Measurements from ENCODE around the gene ZFPM1.

Gene ZFPM1

GRCh38 chr16:88455610-88456355 is 2.7 kb downstream of the ZFPM1 start:
- no peaks in the 10 kb centered on the region for H3K9me3 ChIP-seq (ENCODE audit: control insufficient read depth in 1 of 2, low read length in 2 of 2)
- H3K4me3 ChIP-seq (ENCODE audit: low read depth in 1 of 2, low read length in 2 of 2): peak overlapping the region; percentile 68
- peaks cover 5% of the 10 kb centered on the region for H3K27me3 ChIP-seq (ENCODE audit: low read depth, low read length)
- H3K36me3 ChIP-seq (ENCODE audit: control insufficient read depth in 1 of 2, insufficient read depth in 2 of 2, low read length in 2 of 2): no peaks in the 10 kb centered on the region
- H3K27ac ChIP-seq (ENCODE audit: low read length): no peak overlapping the region
- peaks cover 0 to 32% of the 10 kb centered on the region in 2 donors for H3K4me1 ChIP-seq (ENCODE audit: control insufficient read depth in 1 of 2, insufficient read depth in 2 of 2, low read length in 2 of 2)

GRCh38 chr16:88456356-88457292 is 3.5 kb downstream of the ZFPM1 start:
- H3K36me3 ChIP-seq (ENCODE audit: control insufficient read depth in 1 of 2, insufficient read depth in 2 of 2, low read length in 2 of 2): no peaks in the 10 kb centered on the region
- H3K9me3 ChIP-seq (ENCODE audit: control insufficient read depth in 1 of 2, low read length in 2 of 2): no peaks in the 10 kb centered on the region
- H3K4me3 ChIP-seq (ENCODE audit: low read depth in 1 of 2, low read length in 2 of 2): peak overlapping the region; percentile 68
- peaks cover 5% of the 10 kb centered on the region for H3K27me3 ChIP-seq (ENCODE audit: low read depth, low read length)
- no peak overlapping the region for H3K27ac ChIP-seq (ENCODE audit: low read length)
- peaks cover 3 to 32% of the 10 kb centered on the region in 2 donors for H3K4me1 ChIP-seq (ENCODE audit: control insufficient read depth in 1 of 2, insufficient read depth in 2 of 2, low read length in 2 of 2)

GRCh38 chr16:88458039-88458772 is 5.1 kb downstream of the ZFPM1 start:
- Histone ChIP-seq H3K9me3 (ENCODE audit: control insufficient read depth in 1 of 2, low read length in 2 of 2) (no peaks in the 10 kb centered on the region), H3K4me3 (ENCODE audit: low read depth in 1 of 2, low read length in 2 of 2) (no peak overlapping the region), H3K27ac (ENCODE audit: low read length) (no peak overlapping the region), H3K27me3 (ENCODE audit: low read depth, low read length) (peaks cover 5% of the 10 kb centered on the region), H3K36me3 (ENCODE audit: control insufficient read depth in 1 of 2, insufficient read depth in 2 of 2, low read length in 2 of 2) (no peaks in the 10 kb centered on the region), H3K4me1 (ENCODE audit: control insufficient read depth in 1 of 2, insufficient read depth in 2 of 2, low read length in 2 of 2) (peaks cover 6 to 27% of the 10 kb centered on the region in 2 donors)

- Histone ChIP-seq H3K4me3 (ENCODE audit: low read depth in 1 of 2, low read length in 2 of 2) (no peak overlapping the region), H3K27ac (ENCODE audit: low read length) (no peak overlapping the region), H3K27me3 (ENCODE audit: low read depth, low read length) (peaks cover 5% of the 10 kb centered on the region), H3K9me3 (ENCODE audit: control insufficient read depth in 1 of 2, low read length in 2 of 2) (no peaks in the 10 kb centered on the region), H3K4me1 (ENCODE audit: control insufficient read depth in 1 of 2, insufficient read depth in 2 of 2, low read length in 2 of 2) (peaks cover 6 to 26% of the 10 kb centered on the region in 2 donors), H3K36me3 (ENCODE audit: control insufficient read depth in 1 of 2, insufficient read depth in 2 of 2, low read length in 2 of 2) (no peaks in the 10 kb centered on the region)
Observed at GRCh38 chr16:88458773-88459235, 5.7 kb downstream of the ZFPM1 start.

- peaks cover 5% of the 10 kb centered on the region for H3K27me3 ChIP-seq (ENCODE audit: low read depth, low read length)
- no peaks in the 10 kb centered on the region for H3K36me3 ChIP-seq (ENCODE audit: control insufficient read depth in 1 of 2, insufficient read depth in 2 of 2, low read length in 2 of 2)
- H3K4me1 ChIP-seq (ENCODE audit: control insufficient read depth in 1 of 2, insufficient read depth in 2 of 2, low read length in 2 of 2): peaks cover 6 to 18% of the 10 kb centered on the region in 2 donors
- H3K4me3 ChIP-seq (ENCODE audit: low read depth in 1 of 2, low read length in 2 of 2): no peak overlapping the region
- H3K9me3 ChIP-seq (ENCODE audit: control insufficient read depth in 1 of 2, low read length in 2 of 2): no peaks in the 10 kb centered on the region
- no peak overlapping the region for H3K27ac ChIP-seq (ENCODE audit: low read length)
Observed at GRCh38 chr16:88459366-88460073, 6.4 kb downstream of the ZFPM1 start.

- no peak overlapping the region for H3K4me3 ChIP-seq (ENCODE audit: low read depth in 1 of 2, low read length in 2 of 2)
- H3K27ac ChIP-seq (ENCODE audit: low read length): no peak overlapping the region
- H3K4me1 ChIP-seq (ENCODE audit: control insufficient read depth in 1 of 2, insufficient read depth in 2 of 2, low read length in 2 of 2): peaks cover 6 to 16% of the 10 kb centered on the region in 2 donors
- H3K27me3 ChIP-seq (ENCODE audit: low read depth, low read length): peaks cover 5% of the 10 kb centered on the region
- H3K9me3 ChIP-seq (ENCODE audit: control insufficient read depth in 1 of 2, low read length in 2 of 2): no peaks in the 10 kb centered on the region
- no peaks in the 10 kb centered on the region for H3K36me3 ChIP-seq (ENCODE audit: control insufficient read depth in 1 of 2, insufficient read depth in 2 of 2, low read length in 2 of 2)
Observed at GRCh38 chr16:88460496-88461330, 7.6 kb downstream of the ZFPM1 start.

- H3K4me3 ChIP-seq (ENCODE audit: low read depth in 1 of 2, low read length in 2 of 2): no peak overlapping the region
- H3K27me3 ChIP-seq (ENCODE audit: low read depth, low read length): peaks cover 5% of the 10 kb centered on the region
- no peak overlapping the region for H3K27ac ChIP-seq (ENCODE audit: low read length)
- peaks cover 6 to 8% of the 10 kb centered on the region in 2 donors for H3K4me1 ChIP-seq (ENCODE audit: control insufficient read depth in 1 of 2, insufficient read depth in 2 of 2, low read length in 2 of 2)
- no peaks in the 10 kb centered on the region for H3K36me3 ChIP-seq (ENCODE audit: control insufficient read depth in 1 of 2, insufficient read depth in 2 of 2, low read length in 2 of 2)
- no peaks in the 10 kb centered on the region for H3K9me3 ChIP-seq (ENCODE audit: control insufficient read depth in 1 of 2, low read length in 2 of 2)
Observed at GRCh38 chr16:88461331-88462269, 8.5 kb downstream of the ZFPM1 start.

GRCh38 chr16:88462396-88462795 is 9.3 kb downstream of the ZFPM1 start:
- H3K9me3 ChIP-seq (ENCODE audit: control insufficient read depth in 1 of 2, low read length in 2 of 2): no peaks in the 10 kb centered on the region
- peaks cover 5% of the 10 kb centered on the region for H3K27me3 ChIP-seq (ENCODE audit: low read depth, low read length)
- H3K4me3 ChIP-seq (ENCODE audit: low read depth in 1 of 2, low read length in 2 of 2): no peak overlapping the region
- H3K36me3 ChIP-seq (ENCODE audit: control insufficient read depth in 1 of 2, insufficient read depth in 2 of 2, low read length in 2 of 2): no peaks in the 10 kb centered on the region
- peaks cover 6 to 8% of the 10 kb centered on the region in 2 donors for H3K4me1 ChIP-seq (ENCODE audit: control insufficient read depth in 1 of 2, insufficient read depth in 2 of 2, low read length in 2 of 2)
- H3K27ac ChIP-seq (ENCODE audit: low read length): no peak overlapping the region

GRCh38 chr16:88463411-88463810 is 10.3 kb downstream of the ZFPM1 start:
- Histone ChIP-seq H3K4me1 (ENCODE audit: control insufficient read depth in 1 of 2, insufficient read depth in 2 of 2, low read length in 2 of 2) (peaks cover 6 to 8% of the 10 kb centered on the region in 2 donors), H3K27me3 (ENCODE audit: low read depth, low read length) (peaks cover 1% of the 10 kb centered on the region), H3K9me3 (ENCODE audit: control insufficient read depth in 1 of 2, low read length in 2 of 2) (no peaks in the 10 kb centered on the region), H3K36me3 (ENCODE audit: control insufficient read depth in 1 of 2, insufficient read depth in 2 of 2, low read length in 2 of 2) (no peaks in the 10 kb centered on the region), H3K4me3 (ENCODE audit: low read depth in 1 of 2, low read length in 2 of 2) (no peak overlapping the region), H3K27ac (ENCODE audit: low read length) (no peak overlapping the region)

All from muscle layer of duodenum (tissue), 2 donors.